NCI-H460 (cell line): ENCODE results near the gene SNW1. TPM values are rescaled to one million over a fixed set of nuclear protein-coding genes. Genes with fewer than 3 reads are reported as not detected.
"Not testable (repeated sequence)": the region's sequence is repeated elsewhere in the genome, so short reads cannot be mapped to it uniquely, and the experiment has no call there.

Experiments used
- DNase-seq: peaks from one replicate; pipeline ENCODE4 v3.0.0-alpha.2; 2016; ENCODE audit warnings: low read depth; ENCODE audit errors: extremely low read depth
- total RNA-seq: library from RNA; depleted of rRNA; stranded (reverse); fragments of >200 nt; shearing (Covaris generic); gene quantifications from 2 replicates; pipeline ENCODE4 v1.2.3, GENCODE V29; 2014

The SNW1 gene
- total RNA-seq, 1 experiment from 2014 or later, result 104 TPM

DNA sequence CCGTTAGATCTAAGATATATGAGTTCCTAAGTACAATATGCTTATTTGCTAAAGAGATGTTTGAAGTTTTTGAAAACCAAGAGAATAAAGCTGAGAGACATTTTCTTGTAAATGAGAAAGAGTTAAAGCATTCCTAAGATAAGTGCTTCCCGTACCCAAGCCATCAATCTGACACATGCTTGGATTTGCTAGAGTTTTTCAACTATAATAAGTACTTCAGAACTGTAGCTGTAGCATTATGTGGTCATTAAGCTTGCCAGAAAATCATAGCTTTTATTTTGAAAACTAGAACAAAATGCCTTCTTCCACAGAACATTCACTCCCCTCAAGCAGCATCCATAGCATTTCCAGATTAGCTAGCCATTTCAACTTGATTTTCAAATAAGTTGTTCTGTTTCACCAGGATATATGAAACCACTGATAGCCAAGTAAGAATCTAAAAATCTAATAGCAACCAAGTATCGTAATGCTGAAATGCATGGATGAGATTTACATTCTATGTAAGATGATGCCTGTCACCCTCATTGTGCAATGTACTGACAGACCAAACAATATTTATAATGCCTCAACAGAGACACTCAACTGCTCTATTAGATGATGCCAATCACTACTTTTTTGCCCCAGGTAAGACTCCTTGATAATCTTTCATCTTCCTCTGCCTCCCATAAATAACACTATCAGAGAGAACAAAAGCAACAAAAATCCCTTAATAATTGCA is 8.0 kb downstream of the SNW1 start:
- no peak for DNase-seq

- DNase-seq, result no peak
Measured at GRCh38 chr14:77752266-77752665, 8.7 kb downstream of the SNW1 start.

GRCh38 chr14:77747425-77747824 is 13.5 kb downstream of the SNW1 start:
- DNase-seq, result not testable (repeated sequence)

- DNase-seq, result no peak
Measured at GRCh38 chr14:77746064-77746702, 14.8 kb downstream of the SNW1 start.

- DNase-seq, result no peak
Measured at GRCh38 chr14:77741438-77741837, 19.5 kb downstream of the SNW1 start.

DNA sequence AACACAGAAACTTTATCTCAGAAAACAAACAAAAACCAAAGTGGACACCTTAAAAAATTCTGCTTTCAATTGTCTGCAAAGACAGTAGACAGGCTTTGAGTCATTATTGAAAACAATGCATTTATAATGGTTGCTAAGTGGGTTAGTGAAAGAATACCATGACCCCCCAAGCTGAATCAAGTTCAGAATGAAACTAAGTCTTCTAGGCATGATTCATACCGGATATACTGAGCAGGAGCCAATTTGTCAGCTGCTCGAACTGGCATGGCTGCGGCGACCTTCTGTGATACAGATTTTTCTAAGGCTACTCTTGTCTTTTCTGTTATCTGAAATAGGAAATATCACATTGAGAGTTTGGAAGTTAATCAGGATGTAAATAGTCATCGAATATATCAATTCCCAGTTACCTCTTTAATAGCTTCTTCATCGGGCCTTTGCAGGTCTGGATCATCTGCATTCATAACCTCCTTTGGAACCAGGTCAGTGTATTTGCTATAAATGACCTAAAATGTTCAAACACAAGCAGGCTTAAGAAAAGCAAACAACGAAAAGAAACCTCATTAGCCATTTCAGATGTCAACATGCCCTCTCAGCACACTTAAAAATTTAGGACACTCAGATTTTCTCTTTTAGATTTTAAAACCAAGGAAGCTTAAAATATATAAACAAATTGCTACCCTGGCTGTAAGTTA is 22.3 kb downstream of the SNW1 start:
- DNase-seq, result no peak

DNA sequence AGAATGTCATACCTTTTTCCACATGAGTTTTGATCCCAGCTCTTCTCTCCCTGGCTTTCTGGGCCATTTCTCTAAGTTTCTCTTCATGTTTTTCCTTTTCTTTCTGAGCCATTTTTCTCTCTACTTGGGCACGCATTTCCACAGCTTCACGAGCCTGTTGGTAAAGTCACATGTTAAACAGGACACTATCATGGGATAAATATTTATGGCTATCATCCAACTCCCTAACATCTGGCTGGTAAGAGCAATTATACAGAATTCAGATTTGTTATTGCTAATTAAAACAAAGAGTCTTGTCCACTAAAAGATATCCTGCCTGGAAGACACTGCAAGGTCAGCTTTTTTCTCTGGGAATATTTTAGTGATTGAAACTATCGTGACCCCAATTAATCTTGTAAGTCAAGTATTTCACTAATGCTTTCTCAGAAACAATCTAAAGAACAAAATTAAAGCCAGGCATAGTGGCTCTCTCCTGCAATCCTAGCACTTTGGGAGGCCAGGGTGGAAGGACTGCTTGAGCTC is 29.9 kb downstream of the SNW1 start:
- no peak for DNase-seq

- no peak for DNase-seq
Measured at GRCh38 chr14:77722301-77722700, 38.7 kb downstream of the SNW1 start.

DNA sequence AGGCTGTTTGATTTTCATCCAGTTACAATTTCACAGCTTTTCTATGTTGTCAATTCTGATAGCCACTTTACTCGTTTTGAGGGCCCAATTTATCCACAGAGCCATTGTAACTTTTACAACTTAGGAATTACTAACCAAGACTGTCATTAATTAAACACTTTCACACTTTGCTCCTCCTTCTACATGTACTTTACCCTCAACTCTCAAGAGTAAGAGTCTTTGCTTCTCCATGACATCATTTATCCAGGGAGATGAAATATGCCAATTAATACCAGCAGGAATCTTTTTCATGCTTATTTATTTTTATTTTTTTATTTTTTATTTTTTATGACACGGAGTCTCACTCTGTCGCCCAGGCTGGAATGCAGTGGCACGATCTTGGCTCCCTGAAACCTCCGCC is 39.5 kb downstream of the SNW1 start:
- no peak for DNase-seq

DNA sequence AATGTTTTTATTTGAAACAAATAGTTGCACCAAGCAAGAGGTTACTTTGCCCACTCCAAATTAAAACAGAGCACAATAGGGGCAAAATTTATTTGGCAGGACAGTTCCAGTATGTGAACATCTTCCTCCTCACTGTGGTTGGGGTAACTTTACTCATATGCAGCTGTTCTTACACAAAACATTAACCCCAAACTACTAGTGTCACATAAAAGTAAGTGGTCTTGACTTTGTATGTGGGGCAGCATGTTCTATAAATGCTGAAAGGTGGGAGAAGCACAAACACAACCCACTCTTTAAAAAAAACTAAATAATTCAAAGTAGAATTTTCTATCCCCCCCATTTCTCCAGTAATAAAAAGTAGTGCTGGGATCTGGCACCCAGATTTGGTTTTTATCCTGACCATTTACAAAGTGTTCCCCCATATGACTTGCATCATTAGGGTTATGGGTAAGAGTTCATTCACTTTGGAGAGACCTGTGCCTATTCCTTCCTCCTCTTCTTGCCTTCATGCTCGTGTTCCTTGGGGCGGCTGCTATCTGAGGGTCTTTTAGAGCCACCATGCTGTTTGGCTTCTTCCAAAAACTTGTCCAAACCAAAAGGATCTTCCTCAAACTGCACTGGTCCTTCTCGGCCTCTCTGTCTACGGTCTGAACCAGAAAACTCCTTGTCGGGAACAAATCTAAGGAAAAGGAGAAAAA is 43.2 kb downstream of the SNW1 start:
- DNase-seq, result no peak

DNA sequence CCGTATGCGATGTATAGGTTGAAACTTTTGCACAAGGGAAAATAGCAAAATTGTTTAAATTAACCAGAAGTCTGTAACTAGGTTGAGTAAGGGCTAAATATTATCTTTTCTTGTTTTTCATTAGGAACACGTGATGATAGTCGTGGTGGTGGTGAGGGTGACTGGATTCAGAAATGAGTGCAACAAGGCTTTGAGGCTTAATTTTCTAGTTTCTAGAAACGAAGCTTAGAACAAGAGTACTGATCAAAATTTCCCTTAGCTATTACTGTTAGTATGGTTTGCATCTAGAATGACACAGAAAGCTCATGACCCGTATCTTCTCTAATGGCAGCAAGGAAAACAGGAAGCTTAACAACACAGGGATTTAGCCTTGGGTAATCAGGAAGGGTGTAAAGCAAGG is 46.0 kb downstream of the SNW1 start:
- no peak for DNase-seq

GRCh38 chr14:77710364-77710763 is 50.6 kb downstream of the SNW1 start:
- no peak for DNase-seq

- no peak for DNase-seq
Measured at GRCh38 chr14:77709412-77709811, 51.5 kb downstream of the SNW1 start.

DNA sequence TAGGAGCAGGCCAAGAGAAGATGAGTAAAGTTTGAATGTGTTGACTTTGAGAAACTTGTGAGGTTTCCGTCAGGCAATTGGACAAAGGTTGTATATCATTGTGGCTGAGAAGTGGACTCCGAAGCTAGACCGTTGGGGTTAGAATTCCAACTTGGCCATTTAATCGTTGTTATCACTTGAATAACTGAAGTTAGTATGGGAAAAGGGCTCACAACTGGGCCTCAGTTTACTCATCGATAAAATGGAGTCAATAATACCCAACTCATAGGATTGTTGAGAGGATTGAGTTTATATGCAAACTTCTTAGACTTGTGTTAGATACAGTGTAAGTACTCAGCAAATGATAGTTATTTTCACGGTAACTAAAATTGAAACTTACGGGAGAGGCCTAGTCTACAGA is 52.2 kb downstream of the SNW1 start:
- no peak for DNase-seq

DNA sequence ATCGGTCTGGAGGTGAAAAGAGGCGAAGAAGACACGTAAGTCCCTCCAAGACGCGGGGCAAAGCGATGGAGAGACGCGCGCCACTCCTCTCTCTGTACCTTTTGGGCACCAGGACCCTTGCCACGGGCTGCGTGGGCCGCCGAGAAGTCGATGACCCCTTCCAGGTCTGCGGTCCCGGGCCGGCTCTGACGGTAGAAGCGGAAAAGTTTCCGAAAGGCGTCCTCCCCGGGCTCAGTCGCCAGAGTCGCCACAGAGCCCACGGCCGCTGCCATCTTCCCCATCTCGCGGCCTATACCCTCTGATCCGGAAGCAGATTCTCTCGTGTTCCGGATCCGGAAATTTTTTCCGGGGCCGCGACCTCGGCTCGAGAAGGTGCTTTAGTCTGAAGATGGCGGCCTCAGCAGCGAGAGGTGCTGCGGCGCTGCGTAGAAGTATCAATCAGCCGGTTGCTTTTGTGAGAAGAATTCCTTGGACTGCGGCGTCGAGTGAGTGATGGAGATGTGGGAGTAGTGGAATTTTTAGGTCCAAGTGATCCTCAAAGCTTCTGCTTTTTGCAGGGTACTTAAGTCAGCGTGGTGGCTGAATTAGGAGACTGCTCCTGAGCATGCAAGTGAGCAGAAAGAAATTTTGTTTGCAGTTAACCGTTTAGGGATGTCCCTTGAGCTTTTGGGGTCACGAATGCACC is 53.1 kb downstream of the SNW1 start, which contains the start of the genes ALKBH1 and SLIRP:
ALKBH1 (minus strand) TSS at position 300 of the 685 bp plus-strand sequence; CDS start at position 281, 19 bp downstream.
SLIRP (plus strand) TSS at position 380 of the 685 bp plus-strand sequence; CDS start at position 389, 9 bp downstream.
- DNase-seq, result peak; percentile 86

DNA sequence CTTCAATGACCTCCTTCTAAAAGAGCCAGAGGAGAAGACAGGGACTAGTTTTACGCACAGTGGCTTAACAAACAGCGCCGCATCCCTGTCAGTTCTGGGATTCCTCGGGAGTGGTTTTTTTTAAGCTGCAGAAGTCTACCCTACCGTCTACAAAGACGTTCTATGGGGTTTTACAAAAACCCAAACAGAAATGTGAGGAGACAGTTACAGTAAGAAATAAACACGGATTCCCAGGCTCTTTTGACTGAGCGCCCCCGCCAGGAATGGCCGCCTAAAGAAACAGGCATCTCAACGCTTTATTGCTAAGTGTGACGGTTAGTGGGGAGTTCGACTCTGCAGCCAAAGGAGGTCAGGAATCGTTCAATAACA is 53.6 kb downstream of the SNW1 start:
- DNase-seq, result peak; percentile 25

DNA sequence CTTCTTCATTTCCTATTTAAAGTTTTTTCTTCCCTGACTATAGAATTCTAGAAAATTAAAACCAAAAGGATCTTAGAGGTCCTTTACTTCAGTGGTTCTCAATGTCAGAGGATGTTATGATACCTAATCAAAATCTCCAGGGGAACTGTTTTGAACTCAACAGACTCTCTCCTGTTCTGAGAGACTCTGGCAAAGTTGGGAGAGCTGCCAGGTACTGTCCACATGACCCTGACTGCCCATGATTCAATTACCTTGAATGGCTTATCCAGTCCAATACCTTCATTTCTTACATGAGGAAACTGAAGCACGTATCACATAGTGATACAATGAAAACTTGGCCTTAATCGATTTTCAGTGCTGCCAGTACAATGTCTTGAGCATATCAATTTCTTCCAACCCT is 69.7 kb downstream of the SNW1 start:
- DNase-seq, result no peak

DNA sequence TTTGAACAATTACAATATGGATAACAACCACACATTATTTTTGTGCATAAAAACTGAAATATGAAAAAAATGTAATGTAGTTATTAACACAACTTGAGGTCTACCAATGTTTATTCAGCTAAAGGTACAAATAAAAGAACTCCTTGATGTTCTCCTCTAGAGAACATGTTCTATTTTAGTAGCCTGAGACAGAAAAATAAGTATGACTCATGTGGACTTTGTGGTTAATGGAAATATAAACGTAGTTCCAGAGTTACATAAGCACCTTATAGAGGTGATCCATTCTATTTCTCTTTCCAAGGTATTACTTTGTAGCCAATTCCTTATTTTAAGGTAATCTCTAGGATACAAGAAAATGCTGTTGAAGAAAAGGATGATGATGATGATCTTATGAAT is 78.8 kb downstream of the SNW1 start:
- DNase-seq, result no peak

DNA sequence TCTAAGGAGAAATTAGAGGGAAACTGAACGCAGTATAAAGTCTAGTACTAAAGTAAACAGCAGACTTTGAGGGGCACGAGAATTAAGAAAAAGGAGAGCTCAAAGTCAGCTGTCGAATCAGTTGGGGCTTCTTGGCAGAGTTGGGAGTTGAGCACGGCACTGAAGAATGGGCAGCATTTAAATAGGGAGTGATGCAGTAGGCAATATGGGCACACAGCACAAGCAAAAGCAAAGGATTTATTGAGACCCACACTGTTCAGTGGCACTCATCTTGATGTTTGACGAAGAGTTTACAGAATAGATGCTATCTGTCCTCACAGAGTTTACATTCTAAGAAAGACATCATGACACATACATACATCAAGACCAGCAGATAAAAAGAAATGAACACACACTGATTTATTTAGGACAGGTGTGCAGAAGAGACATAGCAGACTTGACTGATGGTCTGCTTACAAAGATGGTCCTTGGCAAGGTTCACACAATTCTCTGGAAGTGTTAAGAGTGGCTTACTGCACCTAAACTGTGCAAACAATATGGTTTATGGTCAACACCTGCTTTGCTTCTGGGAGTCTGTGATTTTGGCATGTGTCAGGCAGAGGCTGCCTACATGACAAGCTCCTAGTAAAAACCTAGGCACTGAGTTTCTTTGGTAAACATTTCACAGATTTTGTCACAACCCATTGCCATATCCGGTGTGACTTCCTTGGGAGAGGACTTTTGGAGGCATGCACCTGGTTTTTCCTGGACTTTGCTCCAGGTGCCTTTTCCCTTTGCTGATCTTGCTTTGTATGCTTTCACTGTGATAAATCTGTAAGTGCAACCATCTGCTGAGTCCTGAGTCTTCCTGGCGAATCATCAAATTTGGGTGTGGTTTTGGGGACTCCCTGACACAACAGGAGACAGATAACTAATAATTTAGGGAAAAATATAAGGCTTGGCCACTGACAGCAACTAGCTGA is 79.5 kb downstream of the SNW1 start:
- DNase-seq, result no peak
